ENCODE data around the gene PGRMC2.
"Not testable (repeated sequence)": the region's sequence is repeated elsewhere in the genome, so short reads cannot be mapped to it uniquely, and the experiment has no call there.

The PGRMC2 gene

GRCh38 chr4:128249787-128250668, 37.6 kb downstream of the PGRMC2 start:
- TF ChIP-seq ZFP3 (CRISPR knock-in tag; IDR thresholded peaks at IDR 0.05), result no peak
- no peak for TF ChIP-seq PPARA (CRISPR knock-in tag; IDR thresholded peaks at IDR 0.05; ENCODE audit: borderline replicate concordance)
- TF ChIP-seq GLIS3 (CRISPR knock-in tag; IDR thresholded peaks at IDR 0.05), result no peak
- no peak for TF ChIP-seq CSDC2 (CRISPR knock-in tag; IDR thresholded peaks at IDR 0.05)
- TF ChIP-seq TSHZ2 (CRISPR knock-in tag; IDR thresholded peaks at IDR 0.05), result no peak
- no peak for TF ChIP-seq ARNTL (CRISPR knock-in tag; IDR thresholded peaks at IDR 0.05; ENCODE audit: borderline replicate concordance, low read depth)
- TF ChIP-seq CREB5 (CRISPR knock-in tag; IDR thresholded peaks at IDR 0.05; ENCODE audit: low read depth), result no peak
- no peak for TF ChIP-seq RARB (CRISPR knock-in tag; IDR thresholded peaks at IDR 0.05)

GRCh38 chr4:128247906-128248305, 39.7 kb downstream of the PGRMC2 start:
- no peak for ATAC-seq
- TF ChIP-seq ZFP3 (CRISPR knock-in tag; IDR thresholded peaks at IDR 0.05), result no peak

More at GRCh38 chr4:128249787-128250668, 37.6 kb downstream of the PGRMC2 start:
- ATAC-seq, result no peak

- ATAC-seq, result not testable (repeated sequence)
Observed at GRCh38 chr4:128245391-128245790, 42.2 kb downstream of the PGRMC2 start.

- no peak for ATAC-seq
Observed at GRCh38 chr4:128244379-128244778, 43.2 kb downstream of the PGRMC2 start.

GRCh38 chr4:128242601-128243000, 45.0 kb downstream of the PGRMC2 start:
- no peak for TF ChIP-seq PATZ1 (CRISPR knock-in tag; IDR thresholded peaks at IDR 0.05; ENCODE audit: borderline replicate concordance)
- TF ChIP-seq ZFP3 (CRISPR knock-in tag; IDR thresholded peaks at IDR 0.05), result no peak
- TF ChIP-seq ZFP30 (CRISPR knock-in tag; IDR thresholded peaks at IDR 0.05), result no peak
- no peak for ATAC-seq

More at GRCh38 chr4:128244379-128244778, 43.2 kb downstream of the PGRMC2 start:
- no peak for TF ChIP-seq RARB (CRISPR knock-in tag; IDR thresholded peaks at IDR 0.05)
- no peak for TF ChIP-seq POU6F1 (CRISPR knock-in tag; IDR thresholded peaks at IDR 0.05; ENCODE audit: borderline replicate concordance, low read depth)
- TF ChIP-seq CSDC2 (CRISPR knock-in tag; IDR thresholded peaks at IDR 0.05), result no peak
- no peak for TF ChIP-seq TOX (CRISPR knock-in tag; IDR thresholded peaks at IDR 0.05; ENCODE audit: borderline replicate concordance)
- no peak for TF ChIP-seq ISL1 (CRISPR knock-in tag; IDR thresholded peaks at IDR 0.05)

GRCh38 chr4:128241981-128242380, 45.6 kb downstream of the PGRMC2 start:
- ATAC-seq, result no peak
- no peak for TF ChIP-seq RARB (CRISPR knock-in tag; IDR thresholded peaks at IDR 0.05)
- TF ChIP-seq SNAI2 (CRISPR knock-in tag; IDR thresholded peaks at IDR 0.05), result no peak
- TF ChIP-seq POU6F1 (CRISPR knock-in tag; IDR thresholded peaks at IDR 0.05; ENCODE audit: borderline replicate concordance, low read depth), result no peak
- TF ChIP-seq ZC3H10 (CRISPR knock-in tag; IDR thresholded peaks at IDR 0.05), result no peak
- TF ChIP-seq BACH2 (CRISPR knock-in tag; IDR thresholded peaks at IDR 0.05; ENCODE audit: borderline replicate concordance), result no peak
- TF ChIP-seq ISL1 (CRISPR knock-in tag; IDR thresholded peaks at IDR 0.05), result no peak; the same call in 1 of the 2 replicates
- no peak for TF ChIP-seq ZFP3 (CRISPR knock-in tag; IDR thresholded peaks at IDR 0.05)
- TF ChIP-seq CSRNP3 (CRISPR knock-in tag; IDR thresholded peaks at IDR 0.05), result no peak
- no peak for TF ChIP-seq ESRRG (CRISPR knock-in tag; IDR thresholded peaks at IDR 0.05)
- TF ChIP-seq OSR1 (CRISPR knock-in tag; IDR thresholded peaks at IDR 0.05), result no peak
